Sigmoid colon (tissue), 4 donors: ENCODE results near the gene PDX1.

Experiments used
- POLR2AphosphoS5 ChIP-seq, 4 donors: sonication (generic); formaldehyde crosslinking; IDR thresholded peaks; one replicate each; pipeline ENCODE4 v1.6.1; 2017; ENCODE audit warnings: antibody characterized with exemption in 4 of 4
- TF ChIP-seq, protein P1 (sequence below), 4 experiments: fragments of 450-650 bp in 3 of 4; fragments of 200-600 bp in 1 of 4; IDR thresholded peaks; one replicate each; pipeline ENCODE4 v1.5.1; 2016 to 2019; ENCODE audit warnings: antibody characterized with exemption in 4 of 4, mild to moderate bottlenecking in 3 of 4, moderate library complexity in 2 of 4

GRCh38 chr13:27968316-27969081, 48.7 kb downstream of the PDX1 start:
- TF ChIP-seq, protein P1, sequence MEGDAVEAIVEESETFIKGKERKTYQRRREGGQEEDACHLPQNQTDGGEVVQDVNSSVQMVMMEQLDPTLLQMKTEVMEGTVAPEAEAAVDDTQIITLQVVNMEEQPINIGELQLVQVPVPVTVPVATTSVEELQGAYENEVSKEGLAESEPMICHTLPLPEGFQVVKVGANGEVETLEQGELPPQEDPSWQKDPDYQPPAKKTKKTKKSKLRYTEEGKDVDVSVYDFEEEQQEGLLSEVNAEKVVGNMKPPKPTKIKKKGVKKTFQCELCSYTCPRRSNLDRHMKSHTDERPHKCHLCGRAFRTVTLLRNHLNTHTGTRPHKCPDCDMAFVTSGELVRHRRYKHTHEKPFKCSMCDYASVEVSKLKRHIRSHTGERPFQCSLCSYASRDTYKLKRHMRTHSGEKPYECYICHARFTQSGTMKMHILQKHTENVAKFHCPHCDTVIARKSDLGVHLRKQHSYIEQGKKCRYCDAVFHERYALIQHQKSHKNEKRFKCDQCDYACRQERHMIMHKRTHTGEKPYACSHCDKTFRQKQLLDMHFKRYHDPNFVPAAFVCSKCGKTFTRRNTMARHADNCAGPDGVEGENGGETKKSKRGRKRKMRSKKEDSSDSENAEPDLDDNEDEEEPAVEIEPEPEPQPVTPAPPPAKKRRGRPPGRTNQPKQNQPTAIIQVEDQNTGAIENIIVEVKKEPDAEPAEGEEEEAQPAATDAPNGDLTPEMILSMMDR (IDR thresholded peaks at IDR 0.05): no peak
- TF ChIP-seq POLR2AphosphoS5 (IDR thresholded peaks at IDR 0.05): no peak
